Measurements from ENCODE around the gene RARB.

GRCh38 chr3:25619382-25619781 lies 191.3 kb downstream of the RARB start:
- TF ChIP-seq EP300 (conservative IDR thresholded peaks at IDR 0.05; ENCODE audit: poor library complexity, severe bottlenecking) (no peak), POLR2AphosphoS5 (IDR thresholded peaks at IDR 0.05) (no peak), EZH2 (IDR thresholded peaks at IDR 0.05; ENCODE audit: borderline replicate concordance, insufficient read depth, low read length, poor library complexity, severe bottlenecking) (no peak)
- TF ChIP-seq, protein P1, sequence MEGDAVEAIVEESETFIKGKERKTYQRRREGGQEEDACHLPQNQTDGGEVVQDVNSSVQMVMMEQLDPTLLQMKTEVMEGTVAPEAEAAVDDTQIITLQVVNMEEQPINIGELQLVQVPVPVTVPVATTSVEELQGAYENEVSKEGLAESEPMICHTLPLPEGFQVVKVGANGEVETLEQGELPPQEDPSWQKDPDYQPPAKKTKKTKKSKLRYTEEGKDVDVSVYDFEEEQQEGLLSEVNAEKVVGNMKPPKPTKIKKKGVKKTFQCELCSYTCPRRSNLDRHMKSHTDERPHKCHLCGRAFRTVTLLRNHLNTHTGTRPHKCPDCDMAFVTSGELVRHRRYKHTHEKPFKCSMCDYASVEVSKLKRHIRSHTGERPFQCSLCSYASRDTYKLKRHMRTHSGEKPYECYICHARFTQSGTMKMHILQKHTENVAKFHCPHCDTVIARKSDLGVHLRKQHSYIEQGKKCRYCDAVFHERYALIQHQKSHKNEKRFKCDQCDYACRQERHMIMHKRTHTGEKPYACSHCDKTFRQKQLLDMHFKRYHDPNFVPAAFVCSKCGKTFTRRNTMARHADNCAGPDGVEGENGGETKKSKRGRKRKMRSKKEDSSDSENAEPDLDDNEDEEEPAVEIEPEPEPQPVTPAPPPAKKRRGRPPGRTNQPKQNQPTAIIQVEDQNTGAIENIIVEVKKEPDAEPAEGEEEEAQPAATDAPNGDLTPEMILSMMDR (IDR thresholded peaks at IDR 0.05; ENCODE audit: poor library complexity, severe bottlenecking): no peak

All from neural cell (in vitro differentiated cells).